HEK293 (cell line): ENCODE results near the gene METTL15.

Source experiments
- OVOL3 ChIP-seq: fragments of 450-650 bp; formaldehyde crosslinking; IDR thresholded peaks from 2 replicates; pipeline ENCODE4 v1.5.1; 2016; ENCODE audit warnings: missing biosample characterization, missing genetic modification characterization
- SCRT2 ChIP-seq: fragments of 450-650 bp; formaldehyde crosslinking; IDR thresholded peaks from 2 replicates; pipeline ENCODE4 v1.5.1; 2016; ENCODE audit warnings: missing biosample characterization, missing genetic modification characterization
- ZBTB1 ChIP-seq: fragments of 450-650 bp; formaldehyde crosslinking; IDR thresholded peaks from 2 replicates; pipeline ENCODE4 v1.5.1; 2016; ENCODE audit warnings: missing biosample characterization, missing genetic modification characterization
- ZBTB11 ChIP-seq: fragments of 450-650 bp; formaldehyde crosslinking; conservative IDR thresholded peaks from 2 replicates; pipeline ENCODE4 v1.5.1; 2016; ENCODE audit warnings: low read depth, missing biosample characterization, missing genetic modification characterization
- ZFP37 ChIP-seq: fragments of 450-650 bp; formaldehyde crosslinking; IDR thresholded peaks from 2 replicates; pipeline ENCODE4 v1.5.1; 2016; ENCODE audit warnings: missing biosample characterization, missing genetic modification characterization
- ZNF174 ChIP-seq: fragments of 450-650 bp; formaldehyde crosslinking; IDR thresholded peaks from 2 replicates; pipeline ENCODE4 v1.5.0; 2017; ENCODE audit warnings: missing biosample characterization, mild to moderate bottlenecking, missing genetic modification characterization
- ZNF292 ChIP-seq: fragments of 450-650 bp; formaldehyde crosslinking; IDR thresholded peaks from 2 replicates; pipeline ENCODE4 v1.5.1; 2016; ENCODE audit warnings: low read depth, missing biosample characterization, missing genetic modification characterization, borderline replicate concordance
- TF ChIP-seq, protein P1 (sequence below): fragments of 450-650 bp; formaldehyde crosslinking; IDR thresholded peaks from 2 replicates; pipeline ENCODE4 v1.5.1; 2016; ENCODE audit warnings: missing biosample characterization, missing genetic modification characterization
- TF ChIP-seq, protein P2 (sequence below): fragments of 450-650 bp; formaldehyde crosslinking; IDR thresholded peaks from 2 replicates; pipeline ENCODE4 v1.5.1; 2016; ENCODE audit warnings: missing biosample characterization, missing genetic modification characterization
- TF ChIP-seq, protein P3 (sequence below): fragments of 450-650 bp; formaldehyde crosslinking; IDR thresholded peaks from 2 replicates; pipeline ENCODE4 v1.5.1; 2016; ENCODE audit warnings: missing biosample characterization, missing genetic modification characterization

GRCh38 chr11:28099715-28100114, 8.5 kb upstream of the METTL15 start:
- no peak for TF ChIP-seq SCRT2 (tag by site-specific recombination)
- TF ChIP-seq, protein P1, sequence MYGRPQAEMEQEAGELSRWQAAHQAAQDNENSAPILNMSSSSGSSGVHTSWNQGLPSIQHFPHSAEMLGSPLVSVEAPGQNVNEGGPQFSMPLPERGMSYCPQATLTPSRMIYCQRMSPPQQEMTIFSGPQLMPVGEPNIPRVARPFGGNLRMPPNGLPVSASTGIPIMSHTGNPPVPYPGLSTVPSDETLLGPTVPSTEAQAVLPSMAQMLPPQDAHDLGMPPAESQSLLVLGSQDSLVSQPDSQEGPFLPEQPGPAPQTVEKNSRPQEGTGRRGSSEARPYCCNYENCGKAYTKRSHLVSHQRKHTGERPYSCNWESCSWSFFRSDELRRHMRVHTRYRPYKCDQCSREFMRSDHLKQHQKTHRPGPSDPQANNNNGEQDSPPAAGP (tag by site-specific recombination) = no peak
- TF ChIP-seq ZNF292 = no peak
- TF ChIP-seq ZFP37 = no peak
- no peak for TF ChIP-seq ZNF174 (tag by site-specific recombination)
- TF ChIP-seq OVOL3 (tag by site-specific recombination) = no peak
- TF ChIP-seq, protein P2, sequence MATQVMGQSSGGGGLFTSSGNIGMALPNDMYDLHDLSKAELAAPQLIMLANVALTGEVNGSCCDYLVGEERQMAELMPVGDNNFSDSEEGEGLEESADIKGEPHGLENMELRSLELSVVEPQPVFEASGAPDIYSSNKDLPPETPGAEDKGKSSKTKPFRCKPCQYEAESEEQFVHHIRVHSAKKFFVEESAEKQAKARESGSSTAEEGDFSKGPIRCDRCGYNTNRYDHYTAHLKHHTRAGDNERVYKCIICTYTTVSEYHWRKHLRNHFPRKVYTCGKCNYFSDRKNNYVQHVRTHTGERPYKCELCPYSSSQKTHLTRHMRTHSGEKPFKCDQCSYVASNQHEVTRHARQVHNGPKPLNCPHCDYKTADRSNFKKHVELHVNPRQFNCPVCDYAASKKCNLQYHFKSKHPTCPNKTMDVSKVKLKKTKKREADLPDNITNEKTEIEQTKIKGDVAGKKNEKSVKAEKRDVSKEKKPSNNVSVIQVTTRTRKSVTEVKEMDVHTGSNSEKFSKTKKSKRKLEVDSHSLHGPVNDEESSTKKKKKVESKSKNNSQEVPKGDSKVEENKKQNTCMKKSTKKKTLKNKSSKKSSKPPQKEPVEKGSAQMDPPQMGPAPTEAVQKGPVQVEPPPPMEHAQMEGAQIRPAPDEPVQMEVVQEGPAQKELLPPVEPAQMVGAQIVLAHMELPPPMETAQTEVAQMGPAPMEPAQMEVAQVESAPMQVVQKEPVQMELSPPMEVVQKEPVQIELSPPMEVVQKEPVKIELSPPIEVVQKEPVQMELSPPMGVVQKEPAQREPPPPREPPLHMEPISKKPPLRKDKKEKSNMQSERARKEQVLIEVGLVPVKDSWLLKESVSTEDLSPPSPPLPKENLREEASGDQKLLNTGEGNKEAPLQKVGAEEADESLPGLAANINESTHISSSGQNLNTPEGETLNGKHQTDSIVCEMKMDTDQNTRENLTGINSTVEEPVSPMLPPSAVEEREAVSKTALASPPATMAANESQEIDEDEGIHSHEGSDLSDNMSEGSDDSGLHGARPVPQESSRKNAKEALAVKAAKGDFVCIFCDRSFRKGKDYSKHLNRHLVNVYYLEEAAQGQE (tag by site-specific recombination) = no peak
- no peak for TF ChIP-seq ZBTB11 (tag by site-specific recombination)
- TF ChIP-seq, protein P3, sequence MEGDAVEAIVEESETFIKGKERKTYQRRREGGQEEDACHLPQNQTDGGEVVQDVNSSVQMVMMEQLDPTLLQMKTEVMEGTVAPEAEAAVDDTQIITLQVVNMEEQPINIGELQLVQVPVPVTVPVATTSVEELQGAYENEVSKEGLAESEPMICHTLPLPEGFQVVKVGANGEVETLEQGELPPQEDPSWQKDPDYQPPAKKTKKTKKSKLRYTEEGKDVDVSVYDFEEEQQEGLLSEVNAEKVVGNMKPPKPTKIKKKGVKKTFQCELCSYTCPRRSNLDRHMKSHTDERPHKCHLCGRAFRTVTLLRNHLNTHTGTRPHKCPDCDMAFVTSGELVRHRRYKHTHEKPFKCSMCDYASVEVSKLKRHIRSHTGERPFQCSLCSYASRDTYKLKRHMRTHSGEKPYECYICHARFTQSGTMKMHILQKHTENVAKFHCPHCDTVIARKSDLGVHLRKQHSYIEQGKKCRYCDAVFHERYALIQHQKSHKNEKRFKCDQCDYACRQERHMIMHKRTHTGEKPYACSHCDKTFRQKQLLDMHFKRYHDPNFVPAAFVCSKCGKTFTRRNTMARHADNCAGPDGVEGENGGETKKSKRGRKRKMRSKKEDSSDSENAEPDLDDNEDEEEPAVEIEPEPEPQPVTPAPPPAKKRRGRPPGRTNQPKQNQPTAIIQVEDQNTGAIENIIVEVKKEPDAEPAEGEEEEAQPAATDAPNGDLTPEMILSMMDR (tag by site-specific recombination) = no peak
- TF ChIP-seq ZBTB1 = no peak
